DOHH2 (cell line): ENCODE results near the gene KCNS1.

Experiments used
- H3F3A ChIP-seq: fragments of 200-600 bp; sonication (generic), shearing (Covaris generic); 2 replicates; pipeline ENCODE4 v1.6.0; 2016; ENCODE audit warnings: antibody characterized with exemption, mild to moderate bottlenecking; ENCODE audit not compliant: control insufficient read depth, insufficient read depth
- H3K27ac ChIP-seq: fragments of 200-600 bp; sonication (generic); 2 replicates; pipeline ENCODE4 v1.5.1; 2014; ENCODE audit warnings: low read depth, mild to moderate bottlenecking, low read length, moderate library complexity
- H3K27me3 ChIP-seq: fragments of 200-600 bp; sonication (generic); 2 replicates; pipeline ENCODE4 v1.6.1; 2014; ENCODE audit warnings: mild to moderate bottlenecking, low read length, mixed read lengths; ENCODE audit not compliant: control insufficient read depth
- H3K36me3 ChIP-seq: fragments of 200-600 bp; sonication (generic); 2 replicates; pipeline ENCODE4 v1.6.1; 2014; ENCODE audit warnings: mild to moderate bottlenecking, low read length, moderate library complexity, mixed read lengths; ENCODE audit not compliant: control insufficient read depth
- H3K4me1 ChIP-seq: fragments of 200-600 bp; sonication (generic); 2 replicates; pipeline ENCODE4 v1.6.1; 2014; ENCODE audit warnings: mild to moderate bottlenecking, low read length, mixed read lengths; ENCODE audit not compliant: control insufficient read depth
- H3K4me2 ChIP-seq: fragments of 200-600 bp; sonication (generic); 2 replicates; pipeline ENCODE4 v1.6.0; 2014; ENCODE audit warnings: mild to moderate bottlenecking, low read length, moderate library complexity
- H3K4me3 ChIP-seq: fragments of 200-600 bp; sonication (generic); 2 replicates; pipeline ENCODE4 v1.5.1; 2014; ENCODE audit warnings: mild to moderate bottlenecking, low read length, mixed read lengths
- H3K79me2 ChIP-seq: fragments of 200-600 bp; sonication (generic); 2 replicates; pipeline ENCODE4 v1.6.1; 2014; ENCODE audit warnings: mild to moderate bottlenecking, low read length, mixed read lengths; ENCODE audit not compliant: control insufficient read depth
- H3K9me2 ChIP-seq: fragments of 200-600 bp; sonication (generic); replicated peaks from 2 replicates; pipeline ENCODE4 v1.6.1; 2014; ENCODE audit warnings: mild to moderate bottlenecking, low read length, mixed read lengths; ENCODE audit not compliant: control insufficient read depth
- H3K9me3 ChIP-seq: fragments of 200-600 bp; sonication (generic); 2 replicates; pipeline ENCODE4 v1.6.1; 2014; ENCODE audit warnings: antibody characterized with exemption, low read length, mixed read lengths; ENCODE audit not compliant: control insufficient read depth, insufficient read depth
- H4K20me1 ChIP-seq: fragments of 200-600 bp; sonication (generic); 2 replicates; pipeline ENCODE4 v1.6.0; 2014; ENCODE audit warnings: low read depth, mild to moderate bottlenecking, antibody characterized with exemption, low read length, moderate library complexity; ENCODE audit not compliant: control insufficient read depth, insufficient read depth
- EZH2phosphoT487 ChIP-seq: fragments of 200-600 bp; sonication (generic); IDR thresholded peaks from 2 replicates; pipeline ENCODE4 v1.6.1; 2017; ENCODE audit warnings: borderline replicate concordance, mild to moderate bottlenecking, antibody characterized with exemption, low read length, moderate library complexity, mixed read lengths
- TF ChIP-seq, protein P1 (sequence below): fragments of 200-600 bp; sonication (generic); IDR thresholded peaks from one replicate; pipeline ENCODE4 v1.5.1; 2014; ENCODE audit warnings: antibody characterized with exemption, mild to moderate bottlenecking, low read depth, low read length; ENCODE audit not compliant: poor library complexity, severe bottlenecking

KCNS1 gene

DNA sequence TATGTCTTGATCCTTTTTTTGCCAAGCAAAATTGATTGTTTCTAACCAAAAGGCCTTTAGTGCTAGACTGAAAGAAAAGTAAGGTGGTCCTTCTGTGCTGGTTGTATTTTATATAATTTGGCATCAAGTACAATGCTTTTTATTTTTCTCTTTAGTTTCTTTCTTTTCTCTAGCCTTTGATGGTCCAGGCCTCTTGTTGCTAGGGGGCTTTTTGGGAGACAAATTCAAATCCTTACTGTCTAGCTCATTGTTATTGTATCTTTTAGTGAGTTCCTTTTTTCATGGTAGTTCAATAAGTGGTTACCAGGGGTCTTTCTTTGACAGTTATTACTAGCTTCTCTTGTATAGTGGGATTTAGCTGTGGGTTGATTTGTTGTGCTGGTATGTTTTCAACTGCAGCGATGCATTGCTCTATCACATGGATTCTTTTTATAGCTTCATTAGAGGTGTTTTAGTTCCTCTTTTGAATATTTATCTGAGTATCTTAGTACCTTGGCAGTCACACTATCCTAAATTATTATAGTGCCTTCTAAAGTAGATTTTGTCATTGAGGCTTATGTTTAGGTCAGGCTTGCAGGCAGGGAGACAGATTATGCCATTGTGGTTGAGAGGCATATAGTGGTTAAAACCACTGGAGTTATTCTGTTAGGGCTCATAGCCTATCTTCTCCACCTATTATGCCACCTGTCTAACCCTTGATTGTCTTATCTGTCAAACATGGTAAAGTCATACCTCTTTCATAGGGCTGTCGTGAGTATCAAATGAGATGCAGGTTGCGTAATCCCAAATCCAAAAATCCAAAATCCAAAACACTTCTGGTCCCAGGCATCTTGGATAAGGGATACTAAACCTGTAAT is 49.5 kb downstream of the KCNS1 start:
- peak overlapping the region; percentile 53 for H3K4me3 ChIP-seq

DNA sequence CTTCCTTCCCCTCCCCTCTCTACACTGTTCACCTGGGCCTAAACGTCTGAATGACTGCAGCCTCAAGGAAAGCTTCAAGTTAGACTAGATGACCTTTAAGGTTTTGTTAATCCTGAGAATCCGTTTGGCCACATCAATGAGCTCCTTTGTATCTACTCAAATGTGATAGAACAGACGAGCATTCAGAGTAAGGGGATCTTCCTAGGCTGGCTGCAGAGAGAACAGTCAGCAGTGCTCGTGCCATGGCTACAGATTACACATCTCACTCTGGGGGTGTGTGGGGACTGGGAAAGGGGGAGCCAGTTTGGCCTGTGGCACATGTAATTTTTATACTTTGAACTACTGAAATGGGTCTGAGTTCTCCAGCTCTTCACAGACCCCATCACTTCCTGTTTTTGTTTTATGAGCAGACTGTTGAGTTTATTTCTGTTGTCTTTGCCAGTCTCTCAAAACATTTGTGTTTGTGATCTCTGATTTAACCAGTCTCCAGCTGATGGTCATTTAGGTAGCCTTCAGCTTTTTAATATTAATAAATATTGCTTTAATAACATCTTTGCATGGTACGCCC is 50.9 kb downstream of the KCNS1 start:
- Histone ChIP-seq H4K20me1 (no peaks in the 10 kb centered on the region), H3K4me1 (peaks cover 93% of the 10 kb centered on the region), H3K9me2 (no peaks in the 10 kb centered on the region), H3K4me2 (peak overlapping the region; percentile 85), H3F3A (peaks cover 24% of the 10 kb centered on the region), H3K4me3 (peak overlapping the region; percentile 53), H3K79me2 (peaks cover 94% of the 10 kb centered on the region), H3K27me3 (no peaks in the 10 kb centered on the region), H3K9me3 (no peaks in the 10 kb centered on the region), H3K27ac (peak overlapping the region; percentile 93), H3K36me3 (peaks cover 69% of the 10 kb centered on the region)
- TF ChIP-seq, protein P1, sequence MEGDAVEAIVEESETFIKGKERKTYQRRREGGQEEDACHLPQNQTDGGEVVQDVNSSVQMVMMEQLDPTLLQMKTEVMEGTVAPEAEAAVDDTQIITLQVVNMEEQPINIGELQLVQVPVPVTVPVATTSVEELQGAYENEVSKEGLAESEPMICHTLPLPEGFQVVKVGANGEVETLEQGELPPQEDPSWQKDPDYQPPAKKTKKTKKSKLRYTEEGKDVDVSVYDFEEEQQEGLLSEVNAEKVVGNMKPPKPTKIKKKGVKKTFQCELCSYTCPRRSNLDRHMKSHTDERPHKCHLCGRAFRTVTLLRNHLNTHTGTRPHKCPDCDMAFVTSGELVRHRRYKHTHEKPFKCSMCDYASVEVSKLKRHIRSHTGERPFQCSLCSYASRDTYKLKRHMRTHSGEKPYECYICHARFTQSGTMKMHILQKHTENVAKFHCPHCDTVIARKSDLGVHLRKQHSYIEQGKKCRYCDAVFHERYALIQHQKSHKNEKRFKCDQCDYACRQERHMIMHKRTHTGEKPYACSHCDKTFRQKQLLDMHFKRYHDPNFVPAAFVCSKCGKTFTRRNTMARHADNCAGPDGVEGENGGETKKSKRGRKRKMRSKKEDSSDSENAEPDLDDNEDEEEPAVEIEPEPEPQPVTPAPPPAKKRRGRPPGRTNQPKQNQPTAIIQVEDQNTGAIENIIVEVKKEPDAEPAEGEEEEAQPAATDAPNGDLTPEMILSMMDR, result no peak
- TF ChIP-seq EZH2phosphoT487, result no peak

More for the DNA sequence above, 49.5 kb downstream of the KCNS1 start:
- Histone ChIP-seq H3K27ac (peak overlapping the region; percentile 93), H3K4me2 (peak overlapping the region; percentile 85), H3K27me3 (no peaks in the 10 kb centered on the region), H3K79me2 (peaks cover 82% of the 10 kb centered on the region), H3K9me2 (no peaks in the 10 kb centered on the region), H3K9me3 (no peaks in the 10 kb centered on the region), H3F3A (peaks cover 24% of the 10 kb centered on the region), H4K20me1 (no peaks in the 10 kb centered on the region), H3K36me3 (peaks cover 68% of the 10 kb centered on the region), H3K4me1 (peaks cover 87% of the 10 kb centered on the region)
- TF ChIP-seq, protein P1, result no peak
- no peak for TF ChIP-seq EZH2phosphoT487

DNA sequence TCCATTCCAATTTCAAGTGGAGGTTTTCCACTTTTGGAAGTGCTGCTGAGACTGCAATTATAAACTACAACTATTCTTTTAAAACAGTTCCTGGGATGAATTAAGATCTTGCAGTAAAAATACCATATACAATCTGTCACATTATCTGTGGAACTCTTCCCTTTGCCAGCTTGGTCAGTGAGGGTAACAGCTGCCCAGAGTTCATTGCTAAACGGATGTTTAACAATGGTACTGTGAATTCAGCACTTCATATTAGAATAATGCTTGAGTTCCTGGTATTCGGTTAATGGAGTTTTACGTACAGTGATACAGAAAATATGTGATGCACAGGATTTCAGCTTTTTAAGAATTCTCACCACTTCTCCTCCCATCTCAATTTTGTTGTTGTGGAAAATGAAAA is 51.5 kb downstream of the KCNS1 start:
- Histone ChIP-seq H3K4me3 (peak overlapping the region; percentile 53), H3K79me2 (peaks cover 94% of the 10 kb centered on the region), H3K9me2 (no peaks in the 10 kb centered on the region), H3K27me3 (no peaks in the 10 kb centered on the region), H3K4me1 (peaks cover 95% of the 10 kb centered on the region), H4K20me1 (no peaks in the 10 kb centered on the region), H3K4me2 (peak overlapping the region; percentile 85), H3F3A (peaks cover 24% of the 10 kb centered on the region), H3K9me3 (no peaks in the 10 kb centered on the region), H3K36me3 (peaks cover 67% of the 10 kb centered on the region), H3K27ac (peak overlapping the region; percentile 93)
- TF ChIP-seq, protein P1, result no peak
- no peak for TF ChIP-seq EZH2phosphoT487
